ENCODE results near the gene GNA15. TPM values are rescaled to one million over a fixed set of nuclear protein-coding genes. Genes with fewer than 3 reads are reported as not detected.
"Not testable (repeated sequence)": the region's sequence is repeated elsewhere in the genome, so short reads cannot be mapped to it uniquely, and the experiment has no call there.

Gene GNA15
- total RNA-seq, result 0.05 and 0.47 TPM in 2 replicates
- not detected for polyA plus RNA-seq (2012)

GRCh38 chr19:3135961-3136683 is at the start of gene GNA15:
Gene GNA15, plus strand, starts transcription at chr19:3136033. Its CDS starts 418 bp downstream, at chr19:3136451.
- no peak for DNase-seq (ENCODE audit: low read depth)

- no peak for DNase-seq (ENCODE audit: low read depth)
Observed at GRCh38 chr19:3087769-3088168, 48.1 kb upstream of the GNA15 start.

GRCh38 chr19:3089299-3089855 is 46.5 kb upstream of the GNA15 start:
- DNase-seq (ENCODE audit: low read depth), result not testable (repeated sequence)

- peak; percentile 37 for DNase-seq (ENCODE audit: low read depth)
Observed at GRCh38 chr19:3094601-3095440, 41.0 kb upstream of the GNA15 start.

- no peak for DNase-seq (ENCODE audit: low read depth)
Observed at GRCh38 chr19:3095441-3096191, 40.2 kb upstream of the GNA15 start.

GRCh38 chr19:3096267-3096901 is 39.4 kb upstream of the GNA15 start:
- DNase-seq (ENCODE audit: low read depth), result no peak

- no peak for DNase-seq (ENCODE audit: low read depth)
Observed at GRCh38 chr19:3096902-3097326, 38.9 kb upstream of the GNA15 start.

GRCh38 chr19:3097442-3097871 is 38.4 kb upstream of the GNA15 start:
- no peak for DNase-seq (ENCODE audit: low read depth)

GRCh38 chr19:3098141-3098514 is 37.7 kb upstream of the GNA15 start:
- no peak for DNase-seq (ENCODE audit: low read depth)

- peak; percentile 49 for DNase-seq (ENCODE audit: low read depth)
Observed at GRCh38 chr19:3098515-3099346, 37.1 kb upstream of the GNA15 start.

GRCh38 chr19:3099347-3100145 is 36.3 kb upstream of the GNA15 start:
- no peak for DNase-seq (ENCODE audit: low read depth)

- peak; percentile 17 for DNase-seq (ENCODE audit: low read depth)
Observed at GRCh38 chr19:3100331-3100730, 35.5 kb upstream of the GNA15 start.

GRCh38 chr19:3100747-3101730 is 34.8 kb upstream of the GNA15 start:
- DNase-seq (ENCODE audit: low read depth), result no peak

GRCh38 chr19:3102239-3103140 is 33.3 kb upstream of the GNA15 start:
- DNase-seq (ENCODE audit: low read depth), result no peak

- no peak for DNase-seq (ENCODE audit: low read depth)
Observed at GRCh38 chr19:3104708-3104983, 31.2 kb upstream of the GNA15 start.

- no peak for DNase-seq (ENCODE audit: low read depth)
Observed at GRCh38 chr19:3105641-3106508, 30.0 kb upstream of the GNA15 start.
